Testis (tissue), 2 donors: ENCODE results near the gene RGS4.

ENCODE experiments used
- POLR2A ChIP-seq: fragments of 450-650 bp; IDR thresholded peaks from one replicate; pipeline ENCODE4 v1.6.1; 2017; ENCODE audit warnings: antibody characterized with exemption, mild to moderate bottlenecking, moderate library complexity
- TF ChIP-seq, protein P1 (sequence below), 3 experiments: fragments of 450-650 bp in 2 of 3; fragments of 200-600 bp in 1 of 3; sonication (generic) in 1 of 3; IDR thresholded peaks; one replicate each; pipeline ENCODE4 v1.5.1; 2016 to 2019; ENCODE audit warnings: antibody characterized with exemption in 3 of 3, mild to moderate bottlenecking in 2 of 3, moderate library complexity in 1 of 3

DNA sequence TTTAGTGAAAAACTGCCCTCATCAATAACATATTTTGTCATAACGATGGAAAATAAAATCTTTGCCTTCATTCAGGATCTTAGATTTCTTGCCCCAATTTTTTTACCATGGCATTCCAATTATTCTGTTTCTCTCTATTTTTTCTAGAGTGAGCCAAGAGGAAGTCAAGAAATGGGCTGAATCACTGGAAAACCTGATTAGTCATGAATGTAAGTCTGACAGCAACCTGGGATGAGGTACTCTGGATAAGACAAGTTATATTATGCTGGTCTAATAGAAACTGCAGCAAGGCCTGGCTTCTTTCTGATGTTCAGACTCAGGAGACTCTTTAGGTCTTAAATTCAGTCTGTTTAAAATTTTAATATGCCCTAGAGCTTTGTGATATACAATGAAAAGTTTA lies 3.5 kb downstream of the RGS4 start:
- TF ChIP-seq, protein P1, sequence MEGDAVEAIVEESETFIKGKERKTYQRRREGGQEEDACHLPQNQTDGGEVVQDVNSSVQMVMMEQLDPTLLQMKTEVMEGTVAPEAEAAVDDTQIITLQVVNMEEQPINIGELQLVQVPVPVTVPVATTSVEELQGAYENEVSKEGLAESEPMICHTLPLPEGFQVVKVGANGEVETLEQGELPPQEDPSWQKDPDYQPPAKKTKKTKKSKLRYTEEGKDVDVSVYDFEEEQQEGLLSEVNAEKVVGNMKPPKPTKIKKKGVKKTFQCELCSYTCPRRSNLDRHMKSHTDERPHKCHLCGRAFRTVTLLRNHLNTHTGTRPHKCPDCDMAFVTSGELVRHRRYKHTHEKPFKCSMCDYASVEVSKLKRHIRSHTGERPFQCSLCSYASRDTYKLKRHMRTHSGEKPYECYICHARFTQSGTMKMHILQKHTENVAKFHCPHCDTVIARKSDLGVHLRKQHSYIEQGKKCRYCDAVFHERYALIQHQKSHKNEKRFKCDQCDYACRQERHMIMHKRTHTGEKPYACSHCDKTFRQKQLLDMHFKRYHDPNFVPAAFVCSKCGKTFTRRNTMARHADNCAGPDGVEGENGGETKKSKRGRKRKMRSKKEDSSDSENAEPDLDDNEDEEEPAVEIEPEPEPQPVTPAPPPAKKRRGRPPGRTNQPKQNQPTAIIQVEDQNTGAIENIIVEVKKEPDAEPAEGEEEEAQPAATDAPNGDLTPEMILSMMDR (IDR thresholded peaks at IDR 0.05), result no peak
- no peak for TF ChIP-seq POLR2A
